HepG2 (cell line): ENCODE measurements around the gene MADCAM1. TPM values are rescaled to one million over a fixed set of nuclear protein-coding genes. Genes with fewer than 3 reads are reported as not detected.

Source experiments
- AGO1 ChIP-seq: fragments of 200-400 bp; formaldehyde crosslinking; IDR thresholded peaks from 2 replicates; pipeline ENCODE4 v1.6.1; 2017; ENCODE audit warnings: mild to moderate bottlenecking, low read depth, low read length, moderate library complexity; ENCODE audit not compliant: poor library complexity, severe bottlenecking
- AGO2 ChIP-seq: fragments of 200-400 bp; formaldehyde crosslinking; optimal IDR thresholded peaks from 2 replicates; pipeline ENCODE3; 2017; ENCODE audit warnings: mild to moderate bottlenecking, low read depth, low read length, moderate library complexity
- AKAP8 ChIP-seq: sonication (generic); formaldehyde crosslinking; IDR thresholded peaks from 2 replicates; pipeline ENCODE4 v1.5.1; 2020; ENCODE audit warnings: mild to moderate bottlenecking, missing genetic modification reagents
- ARHGAP35 ChIP-seq: sonication (generic); formaldehyde crosslinking; IDR thresholded peaks from 2 replicates; pipeline ENCODE4 v1.9.0; 2022; ENCODE audit warnings: mild to moderate bottlenecking, inconsistent platforms, moderate library complexity, missing genetic modification reagents, borderline replicate concordance
- ATRX ChIP-seq: sonication (generic); formaldehyde crosslinking; IDR thresholded peaks from 2 replicates; pipeline ENCODE4 v1.4.0; 2020; ENCODE audit warnings: missing genetic modification reagents, borderline replicate concordance
- GABPA ChIP-seq, 2 experiments: IDR thresholded peaks; 2 replicates each; pipeline ENCODE4 v1.6.1; 2011 to 2016; ENCODE audit warnings: low read depth in 2 of 2, low read length in 1 of 2, missing biosample characterization in 1 of 2, missing genetic modification characterization in 1 of 2
- MBNL3 ChIP-seq: fragments of 250-450 bp; sonication (Bioruptor Pico); conservative IDR thresholded peaks from 2 replicates; pipeline ENCODE4 v1.8.0; 2022; ENCODE audit warnings: mild to moderate bottlenecking, inconsistent platforms
- MLLT10 ChIP-seq: sonication (generic); formaldehyde crosslinking; IDR thresholded peaks from 2 replicates; pipeline ENCODE4 v1.4.0; 2020; ENCODE audit warnings: missing genetic modification reagents
- NCOR1 ChIP-seq: fragments of 200-600 bp; sonication (generic); IDR thresholded peaks from 2 replicates; pipeline ENCODE4 v1.7.0; 2017; ENCODE audit warnings: antibody characterized with exemption, low read length, borderline replicate concordance
- ONECUT2 ChIP-seq: sonication (generic); formaldehyde crosslinking; IDR thresholded peaks from 2 replicates; pipeline ENCODE4 v1.4.0; 2020; ENCODE audit warnings: missing genetic modification reagents
- POLR2G ChIP-seq: fragments of 200-400 bp; formaldehyde crosslinking; IDR thresholded peaks from 2 replicates; pipeline ENCODE4 v1.6.1; 2018; ENCODE audit warnings: mild to moderate bottlenecking, low read depth, low read length, moderate library complexity
- RBFOX2 ChIP-seq: fragments of 200-400 bp; formaldehyde crosslinking; IDR thresholded peaks from 2 replicates; pipeline ENCODE4 v1.6.1; 2017; ENCODE audit warnings: low read depth, mild to moderate bottlenecking, low read length
- RELA ChIP-seq: sonication (generic); formaldehyde crosslinking; IDR thresholded peaks from 2 replicates; pipeline ENCODE4 v1.4.0; 2020; ENCODE audit warnings: missing genetic modification reagents
- RNF2 ChIP-seq: fragments of 450-650 bp; conservative IDR thresholded peaks from 2 replicates; pipeline ENCODE4 v1.6.1; 2016; ENCODE audit warnings: low read depth
- U2AF1 ChIP-seq: fragments of 200-400 bp; formaldehyde crosslinking; optimal IDR thresholded peaks from 2 replicates; pipeline ENCODE3; 2017; ENCODE audit warnings: mild to moderate bottlenecking, low read depth, low read length
- ZNF17 ChIP-seq: sonication (generic); formaldehyde crosslinking; IDR thresholded peaks from 2 replicates; pipeline ENCODE4 v1.5.0; 2020; ENCODE audit warnings: mild to moderate bottlenecking, missing genetic modification reagents
- ZNF343 ChIP-seq: sonication (generic); formaldehyde crosslinking; IDR thresholded peaks from 2 replicates; pipeline ENCODE4 v1.4.0; 2020; ENCODE audit warnings: mild to moderate bottlenecking, missing genetic modification reagents
- ZNF460 ChIP-seq: sonication (generic); formaldehyde crosslinking; IDR thresholded peaks from 2 replicates; pipeline ENCODE4 v1.5.1; 2020; ENCODE audit warnings: missing genetic modification reagents, mild to moderate bottlenecking, borderline replicate concordance
- polyA plus RNA-seq, 8 experiments: library from polyadenylated mRNA; depleted of rRNA in 3 of 8; stranded (reverse) in 7 of 8; unstranded in 1 of 8; fragments of >200 nt; fragmentation: Illumina TruSeq in 4 of 8; extraction: Trizol in 4 of 8; gene quantifications; 2 replicates each; pipeline versions ENCODE4 v1.2.1 to v1.2.3, GENCODE V29; 2011 to 2016; ENCODE audit warnings: low read depth in 4 of 8, missing spikeins in 1 of 8, mixed read lengths in 1 of 8; ENCODE audit not compliant: insufficient read depth in 1 of 8
- total RNA-seq, 5 experiments: library from RNA; depleted of rRNA; stranded (reverse); fragments of >200 nt; fragmentation: Illumina TruSeq; extraction: Trizol; gene quantifications; 2 replicates each; pipeline ENCODE4 v1.2.3, GENCODE V29; 2016; ENCODE audit warnings: low read depth in 1 of 5
- TF ChIP-seq, protein P1 (sequence below): sonication (generic); formaldehyde crosslinking; IDR thresholded peaks from 2 replicates; pipeline ENCODE4 v1.5.1; 2020; ENCODE audit warnings: missing genetic modification reagents, mild to moderate bottlenecking, borderline replicate concordance
- TF ChIP-seq, protein P2 (sequence below): sonication (generic); formaldehyde crosslinking; IDR thresholded peaks from 2 replicates; pipeline ENCODE4 v1.5.1; 2020; ENCODE audit warnings: missing genetic modification reagents, mild to moderate bottlenecking, borderline replicate concordance
- TF ChIP-seq, protein P3 (sequence below): sonication (generic); formaldehyde crosslinking; IDR thresholded peaks from 2 replicates; pipeline ENCODE4 v1.8.1; 2023; ENCODE audit warnings: mild to moderate bottlenecking, missing genetic modification reagents
- TF ChIP-seq, protein P4 (sequence below): sonication (generic); formaldehyde crosslinking; IDR thresholded peaks from 2 replicates; pipeline ENCODE4 v1.4.0; 2020; ENCODE audit warnings: missing genetic modification reagents, borderline replicate concordance
- TF ChIP-seq, protein P5 (sequence below): sonication (generic); formaldehyde crosslinking; conservative IDR thresholded peaks from 2 replicates; pipeline ENCODE4 v1.8.0; 2022; ENCODE audit warnings: low read depth, missing genetic modification reagents

Gene MADCAM1
- total and polyA plus RNA-seq, 2 of the 13 experiments (the other 11 are each of a cell fraction or from before 2014, with no cell fraction given), result 0.29 to 0.33 TPM

DNA sequence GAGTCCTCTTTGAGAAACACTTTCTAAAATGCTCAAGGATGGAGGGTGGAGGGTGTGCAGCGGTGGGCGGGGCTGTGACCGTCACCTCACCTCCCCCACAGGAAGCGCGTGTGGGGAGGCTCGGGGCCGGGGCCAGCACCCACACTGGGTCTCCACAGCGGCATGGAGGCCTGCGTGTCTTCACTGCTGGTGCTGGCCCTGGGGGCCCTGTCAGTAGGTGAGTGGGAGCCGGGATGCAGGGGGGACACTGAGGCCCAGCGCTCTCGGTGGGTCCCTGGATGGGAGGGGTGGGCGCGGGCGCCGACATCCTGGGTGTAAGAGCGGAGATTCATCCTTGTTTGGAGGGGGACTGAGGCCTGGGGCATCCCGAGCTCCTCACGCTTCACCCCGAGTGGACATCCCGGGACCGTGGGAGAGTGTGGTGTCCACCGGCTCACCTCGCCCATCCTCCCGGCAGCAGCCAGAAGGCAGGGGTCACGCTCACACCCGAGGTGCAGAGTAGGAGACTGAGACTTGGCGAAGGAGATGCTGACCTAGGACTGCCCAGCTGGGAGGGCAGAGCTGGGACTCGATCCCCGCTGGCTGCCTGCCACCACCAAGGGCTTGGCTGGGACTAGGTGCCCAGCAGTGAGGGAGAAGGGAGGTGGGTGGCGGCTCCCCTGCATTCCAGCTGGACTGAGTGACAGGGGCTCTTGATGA is 47.8 kb downstream of the MADCAM1 start, which contains the start of gene GZMM (continued):
- no peak for TF ChIP-seq NCOR1
- no peak for TF ChIP-seq ZNF17 (CRISPR knock-in tag)
- peak; percentile 90; the same call in 1 of the 2 replicates for TF ChIP-seq AKAP8 (CRISPR knock-in tag)
- TF ChIP-seq RBFOX2, result 0 out of 2 replicates have a peak, but pooled peaks have one; percentile 34
- TF ChIP-seq AGO1, result peak; percentile 82
- TF ChIP-seq, protein P1, sequence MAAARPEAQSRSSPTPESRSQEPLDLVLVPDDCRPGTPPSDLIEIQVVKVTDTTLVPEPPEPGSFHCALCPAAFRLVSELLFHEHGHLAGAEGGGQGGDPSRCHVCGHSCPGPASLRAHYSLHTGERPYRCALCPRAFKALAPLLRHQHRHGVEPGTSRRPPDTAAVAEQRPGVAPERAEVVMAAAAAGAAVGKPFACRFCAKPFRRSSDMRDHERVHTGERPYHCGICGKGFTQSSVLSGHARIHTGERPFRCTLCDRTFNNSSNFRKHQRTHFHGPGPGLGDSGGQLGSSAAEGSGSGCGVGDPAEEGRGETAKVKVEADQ (CRISPR knock-in tag), result no peak
- TF ChIP-seq MLLT10, result no peak
- TF ChIP-seq, protein P2, sequence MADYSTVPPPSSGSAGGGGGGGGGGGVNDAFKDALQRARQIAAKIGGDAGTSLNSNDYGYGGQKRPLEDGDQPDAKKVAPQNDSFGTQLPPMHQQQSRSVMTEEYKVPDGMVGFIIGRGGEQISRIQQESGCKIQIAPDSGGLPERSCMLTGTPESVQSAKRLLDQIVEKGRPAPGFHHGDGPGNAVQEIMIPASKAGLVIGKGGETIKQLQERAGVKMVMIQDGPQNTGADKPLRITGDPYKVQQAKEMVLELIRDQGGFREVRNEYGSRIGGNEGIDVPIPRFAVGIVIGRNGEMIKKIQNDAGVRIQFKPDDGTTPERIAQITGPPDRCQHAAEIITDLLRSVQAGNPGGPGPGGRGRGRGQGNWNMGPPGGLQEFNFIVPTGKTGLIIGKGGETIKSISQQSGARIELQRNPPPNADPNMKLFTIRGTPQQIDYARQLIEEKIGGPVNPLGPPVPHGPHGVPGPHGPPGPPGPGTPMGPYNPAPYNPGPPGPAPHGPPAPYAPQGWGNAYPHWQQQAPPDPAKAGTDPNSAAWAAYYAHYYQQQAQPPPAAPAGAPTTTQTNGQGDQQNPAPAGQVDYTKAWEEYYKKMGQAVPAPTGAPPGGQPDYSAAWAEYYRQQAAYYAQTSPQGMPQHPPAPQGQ (CRISPR knock-in tag), result no peak
- no peak for TF ChIP-seq MBNL3 (CRISPR knock-in tag)
- TF ChIP-seq RELA (CRISPR knock-in tag), result no peak
- TF ChIP-seq, protein P3, sequence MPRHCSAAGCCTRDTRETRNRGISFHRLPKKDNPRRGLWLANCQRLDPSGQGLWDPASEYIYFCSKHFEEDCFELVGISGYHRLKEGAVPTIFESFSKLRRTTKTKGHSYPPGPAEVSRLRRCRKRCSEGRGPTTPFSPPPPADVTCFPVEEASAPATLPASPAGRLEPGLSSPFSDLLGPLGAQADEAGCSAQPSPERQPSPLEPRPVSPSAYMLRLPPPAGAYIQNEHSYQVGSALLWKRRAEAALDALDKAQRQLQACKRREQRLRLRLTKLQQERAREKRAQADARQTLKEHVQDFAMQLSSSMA (CRISPR knock-in tag), result no peak
- TF ChIP-seq, protein P4, sequence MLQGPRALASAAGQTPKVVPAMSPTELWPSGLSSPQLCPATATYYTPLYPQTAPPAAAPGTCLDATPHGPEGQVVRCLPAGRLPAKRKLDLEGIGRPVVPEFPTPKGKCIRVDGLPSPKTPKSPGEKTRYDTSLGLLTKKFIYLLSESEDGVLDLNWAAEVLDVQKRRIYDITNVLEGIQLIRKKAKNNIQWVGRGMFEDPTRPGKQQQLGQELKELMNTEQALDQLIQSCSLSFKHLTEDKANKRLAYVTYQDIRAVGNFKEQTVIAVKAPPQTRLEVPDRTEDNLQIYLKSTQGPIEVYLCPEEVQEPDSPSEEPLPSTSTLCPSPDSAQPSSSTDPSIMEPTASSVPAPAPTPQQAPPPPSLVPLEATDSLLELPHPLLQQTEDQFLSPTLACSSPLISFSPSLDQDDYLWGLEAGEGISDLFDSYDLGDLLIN (CRISPR knock-in tag), result no peak
- TF ChIP-seq GABPA (IDR thresholded peaks at IDR 0.05; ENCODE audit: low read depth, low read length), result no peak
- TF ChIP-seq GABPA (CRISPR knock-in tag; IDR thresholded peaks at IDR 0.05; ENCODE audit: low read depth), result no peak
- no peak for TF ChIP-seq ATRX (CRISPR knock-in tag)
- TF ChIP-seq ZNF460, result no peak
- no peak for TF ChIP-seq U2AF1
- peak; percentile 95 for TF ChIP-seq AGO2
- no peak for TF ChIP-seq RNF2
- no peak for TF ChIP-seq ONECUT2 (CRISPR knock-in tag)
- TF ChIP-seq ARHGAP35 (CRISPR knock-in tag), result no peak
- no peak for TF ChIP-seq ZNF343
- TF ChIP-seq POLR2G, result peak; percentile 54; the same call in 1 of the 2 replicates
- TF ChIP-seq, protein P5, sequence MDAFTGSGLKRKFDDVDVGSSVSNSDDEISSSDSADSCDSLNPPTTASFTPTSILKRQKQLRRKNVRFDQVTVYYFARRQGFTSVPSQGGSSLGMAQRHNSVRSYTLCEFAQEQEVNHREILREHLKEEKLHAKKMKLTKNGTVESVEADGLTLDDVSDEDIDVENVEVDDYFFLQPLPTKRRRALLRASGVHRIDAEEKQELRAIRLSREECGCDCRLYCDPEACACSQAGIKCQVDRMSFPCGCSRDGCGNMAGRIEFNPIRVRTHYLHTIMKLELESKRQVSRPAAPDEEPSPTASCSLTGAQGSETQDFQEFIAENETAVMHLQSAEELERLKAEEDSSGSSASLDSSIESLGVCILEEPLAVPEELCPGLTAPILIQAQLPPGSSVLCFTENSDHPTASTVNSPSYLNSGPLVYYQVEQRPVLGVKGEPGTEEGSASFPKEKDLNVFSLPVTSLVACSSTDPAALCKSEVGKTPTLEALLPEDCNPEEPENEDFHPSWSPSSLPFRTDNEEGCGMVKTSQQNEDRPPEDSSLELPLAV (CRISPR knock-in tag), result no peak
